Endodermal cell (in vitro differentiated cells): Measurements from ENCODE around the gene C17orf67. TPM values are rescaled to one million over a fixed set of nuclear protein-coding genes. Genes with fewer than 3 reads are reported as not detected.

ENCODE experiments used
- DNase-seq: peaks from one replicate; pipeline ENCODE4 v3.0.0-alpha.2; 2017
- H3K27ac ChIP-seq: 2 replicates; pipeline ENCODE4 v1.5.1; 2013; ENCODE audit warnings: mild to moderate bottlenecking, low read depth, low read length, moderate library complexity
- H3K27me3 ChIP-seq: 2 replicates; pipeline ENCODE4 v1.6.1; 2013; ENCODE audit warnings: mild to moderate bottlenecking, low read length, moderate library complexity; ENCODE audit not compliant: insufficient read depth, control insufficient read depth, poor library complexity, severe bottlenecking
- H3K36me3 ChIP-seq: 2 replicates; pipeline ENCODE4 v1.7.0; 2013; ENCODE audit warnings: mild to moderate bottlenecking, low read length, moderate library complexity; ENCODE audit not compliant: control insufficient read depth, insufficient read depth
- H3K4me1 ChIP-seq: one replicate; pipeline ENCODE4 v1.7.0; 2013; ENCODE audit warnings: low read length; ENCODE audit not compliant: control insufficient read depth, insufficient read depth
- H3K4me3 ChIP-seq: 2 replicates; pipeline ENCODE4 v1.5.1; 2013; ENCODE audit warnings: mild to moderate bottlenecking, low read length, moderate library complexity
- H3K9ac ChIP-seq: 2 replicates; pipeline ENCODE4 v1.6.1; 2013; ENCODE audit warnings: mild to moderate bottlenecking, low read length, moderate library complexity; ENCODE audit not compliant: poor library complexity, severe bottlenecking; ENCODE audit errors: extremely low read depth
- H3K9me3 ChIP-seq: 2 replicates; pipeline ENCODE4 v1.6.1; 2013; ENCODE audit warnings: mild to moderate bottlenecking, low read length, moderate library complexity; ENCODE audit not compliant: control insufficient read depth
- H3K27ac Mint-ChIP-seq: 2 replicates; pipeline ENCODE4 v1.8.0; 2020; ENCODE audit warnings: mixed read lengths
- H3K27me3 Mint-ChIP-seq: 2 replicates; pipeline ENCODE4 v1.8.0; 2021; ENCODE audit warnings: mild to moderate bottlenecking, mixed read lengths; ENCODE audit not compliant: insufficient read depth
- H3K36me3 Mint-ChIP-seq: 2 replicates; pipeline ENCODE4 v1.8.0; 2020; ENCODE audit warnings: low read depth, mixed read lengths
- H3K4me1 Mint-ChIP-seq: 2 replicates; pipeline ENCODE4 v1.8.0; 2020; ENCODE audit warnings: mixed read lengths
- H3K4me3 Mint-ChIP-seq: 2 replicates; pipeline ENCODE4 v1.8.0; 2020; ENCODE audit warnings: mild to moderate bottlenecking, moderate library complexity, mixed read lengths
- H3K9me3 Mint-ChIP-seq: 2 replicates; pipeline ENCODE4 v1.8.0; 2020; ENCODE audit warnings: mild to moderate bottlenecking, mixed read lengths
- WGBS, 2 experiments: methylation state at CpG; one replicate each; pipeline versions ENCODE4 v1.1.5 to v1.1.7; 2013; ENCODE audit warnings: missing lambda C conversion rate in 2 of 2, mixed read lengths in 1 of 2; ENCODE audit not compliant: insufficient coverage in 1 of 2, insufficient read length in 1 of 2; 5-methylcytosine and 5-hydroxymethylcytosine counted together
- total RNA-seq, 2 donors: library from RNA; stranded (reverse); fragmentation: NEBNext Ultra II Directional in 1 of 2; extraction: Animal tissue kit (Norgen Biotek cat#: 25700) in 1 of 2; gene quantifications; 2 replicates in 1 of 2; 3 replicates in 1 of 2; pipeline ENCODE4 v1.2.1, GENCODE V29; 2021
- TF ChIP-seq, protein P1 (sequence below): fragments of 200-600 bp; sonication (generic); conservative IDR thresholded peaks from 2 replicates; pipeline ENCODE4 v1.5.0; 2021; ENCODE audit warnings: antibody characterized with exemption, mild to moderate bottlenecking

The C17orf67 gene
- total RNA-seq, 2 donors from 2014 or later, result 1.2 to 1.5 TPM

DNA sequence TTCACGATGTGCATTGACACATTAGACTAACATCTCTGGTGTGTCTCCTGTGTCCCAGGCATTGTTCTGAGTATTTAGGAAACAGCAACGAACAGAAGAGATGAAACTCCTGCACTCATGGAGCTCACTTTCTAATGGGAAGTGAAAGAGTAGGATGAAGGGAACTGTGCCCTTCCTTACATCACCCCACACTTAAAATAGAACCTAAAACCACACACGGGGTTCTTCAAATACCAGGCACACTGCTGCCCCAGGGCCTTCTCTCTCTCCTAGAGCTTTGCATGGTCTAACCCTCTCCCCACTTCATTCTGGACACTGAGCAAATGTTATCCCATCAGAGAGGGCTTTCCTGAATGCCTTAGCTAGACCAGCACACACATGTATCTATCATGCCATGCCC is 46.4 kb upstream of the C17orf67 start:
- no peak overlapping the region for H3K27ac ChIP-seq
- Mint-ChIP-seq H3K27me3 (peaks cover 3% of the 10 kb centered on the region), H3K27ac (no peak overlapping the region), H3K4me1 (peaks cover under 1% of the 10 kb centered on the region), H3K36me3 (no peaks in the 10 kb centered on the region), H3K4me3 (no peak overlapping the region), H3K9me3 (peaks cover 2% of the 10 kb centered on the region)
- no peaks in the 10 kb centered on the region for H3K9me3 ChIP-seq
- no peaks in the 10 kb centered on the region for H3K36me3 ChIP-seq
- WGBS, 2 experiments, result 91 to 94% methylated on average over 3 of the region's 3 CpGs
- no peak overlapping the region for H3K9ac ChIP-seq
- no peaks in the 10 kb centered on the region for H3K27me3 ChIP-seq
- TF ChIP-seq, protein P1, sequence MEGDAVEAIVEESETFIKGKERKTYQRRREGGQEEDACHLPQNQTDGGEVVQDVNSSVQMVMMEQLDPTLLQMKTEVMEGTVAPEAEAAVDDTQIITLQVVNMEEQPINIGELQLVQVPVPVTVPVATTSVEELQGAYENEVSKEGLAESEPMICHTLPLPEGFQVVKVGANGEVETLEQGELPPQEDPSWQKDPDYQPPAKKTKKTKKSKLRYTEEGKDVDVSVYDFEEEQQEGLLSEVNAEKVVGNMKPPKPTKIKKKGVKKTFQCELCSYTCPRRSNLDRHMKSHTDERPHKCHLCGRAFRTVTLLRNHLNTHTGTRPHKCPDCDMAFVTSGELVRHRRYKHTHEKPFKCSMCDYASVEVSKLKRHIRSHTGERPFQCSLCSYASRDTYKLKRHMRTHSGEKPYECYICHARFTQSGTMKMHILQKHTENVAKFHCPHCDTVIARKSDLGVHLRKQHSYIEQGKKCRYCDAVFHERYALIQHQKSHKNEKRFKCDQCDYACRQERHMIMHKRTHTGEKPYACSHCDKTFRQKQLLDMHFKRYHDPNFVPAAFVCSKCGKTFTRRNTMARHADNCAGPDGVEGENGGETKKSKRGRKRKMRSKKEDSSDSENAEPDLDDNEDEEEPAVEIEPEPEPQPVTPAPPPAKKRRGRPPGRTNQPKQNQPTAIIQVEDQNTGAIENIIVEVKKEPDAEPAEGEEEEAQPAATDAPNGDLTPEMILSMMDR, result no peak
- H3K4me3 ChIP-seq, result no peak overlapping the region
- no peak for DNase-seq
- H3K4me1 ChIP-seq, result no peaks in the 10 kb centered on the region

DNA sequence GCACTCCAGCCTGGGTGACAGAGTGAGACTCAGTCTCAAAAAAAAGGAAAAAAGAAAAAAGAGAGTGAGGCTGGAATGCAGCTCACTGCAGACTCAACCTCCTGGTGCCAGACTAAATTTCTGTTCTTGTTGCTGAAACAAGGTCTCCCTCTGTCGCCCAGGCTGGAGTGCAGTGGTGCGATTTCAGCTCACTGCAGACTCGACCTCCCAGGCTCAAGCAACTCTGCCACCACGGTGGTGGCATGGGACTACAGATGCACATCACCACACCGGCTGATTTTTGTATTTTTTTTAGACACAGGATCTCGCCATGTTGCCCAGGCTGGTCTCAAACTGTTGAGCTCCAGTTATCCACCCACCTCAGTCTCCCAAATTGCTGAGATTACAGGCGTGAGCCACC is 45.6 kb upstream of the C17orf67 start:
- no peaks in the 10 kb centered on the region for H3K4me1 ChIP-seq
- DNase-seq, result no peak
- no peak overlapping the region for H3K4me3 ChIP-seq
- peaks cover 2% of the 10 kb centered on the region for H3K9me3 Mint-ChIP-seq
- TF ChIP-seq, protein P1, result no peak
- H3K4me1 Mint-ChIP-seq, result no peaks in the 10 kb centered on the region
- 90 to 94% methylated on average over 6 to 7 of the region's 7 CpGs for WGBS, 2 experiments
- no peaks in the 10 kb centered on the region for H3K36me3 ChIP-seq
- H3K27ac Mint-ChIP-seq, result no peak overlapping the region
- H3K4me3 Mint-ChIP-seq, result no peak overlapping the region
- H3K9ac ChIP-seq, result no peak overlapping the region
- no peaks in the 10 kb centered on the region for H3K27me3 ChIP-seq
- no peaks in the 10 kb centered on the region for H3K36me3 Mint-ChIP-seq
- no peak overlapping the region for H3K27ac ChIP-seq
- H3K27me3 Mint-ChIP-seq, result peaks cover 3% of the 10 kb centered on the region
- no peaks in the 10 kb centered on the region for H3K9me3 ChIP-seq

DNA sequence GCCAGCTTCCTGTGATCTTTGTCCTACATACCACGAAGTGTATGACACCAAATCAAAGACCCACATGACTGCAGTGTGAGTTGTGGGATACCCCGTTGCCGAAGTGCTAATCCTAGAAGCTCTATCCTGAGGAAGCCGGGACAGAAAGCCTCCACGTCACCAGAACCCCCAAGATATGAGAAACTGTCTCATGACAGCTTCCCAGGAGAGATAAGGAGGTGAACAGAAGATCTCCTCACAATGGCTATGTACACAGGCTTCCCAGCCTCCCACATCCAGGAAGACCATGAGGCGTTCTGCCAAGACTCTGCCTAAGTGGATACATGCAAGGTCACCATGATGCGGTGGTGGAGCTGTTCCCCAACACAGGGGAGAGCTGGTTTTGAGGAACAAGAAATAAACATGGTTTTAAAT is 43.1 kb upstream of the C17orf67 start:
- no peaks in the 10 kb centered on the region for H3K36me3 Mint-ChIP-seq
- Histone ChIP-seq H3K4me3 (no peak overlapping the region), H3K27me3 (no peaks in the 10 kb centered on the region), H3K9ac (no peak overlapping the region), H3K4me1 (no peaks in the 10 kb centered on the region), H3K27ac (no peak overlapping the region), H3K9me3 (no peaks in the 10 kb centered on the region), H3K36me3 (no peaks in the 10 kb centered on the region)
- no peaks in the 10 kb centered on the region for H3K4me1 Mint-ChIP-seq
- no peak overlapping the region for H3K27ac Mint-ChIP-seq
- DNase-seq, result no peak
- H3K9me3 Mint-ChIP-seq, result peaks cover 2% of the 10 kb centered on the region
- H3K4me3 Mint-ChIP-seq, result no peak overlapping the region
- TF ChIP-seq, protein P1, result no peak
- 91 to 94% methylated on average over 7 of the region's 7 CpGs for WGBS, 2 experiments
- H3K27me3 Mint-ChIP-seq, result peaks cover 3% of the 10 kb centered on the region
